ENCODE measurements around the gene STK39. TPM values are rescaled to one million over a fixed set of nuclear protein-coding genes. Genes with fewer than 3 reads are reported as not detected.

The STK39 gene
- total RNA-seq, 1 experiment from 2014 or later = 22.1 TPM

DNA sequence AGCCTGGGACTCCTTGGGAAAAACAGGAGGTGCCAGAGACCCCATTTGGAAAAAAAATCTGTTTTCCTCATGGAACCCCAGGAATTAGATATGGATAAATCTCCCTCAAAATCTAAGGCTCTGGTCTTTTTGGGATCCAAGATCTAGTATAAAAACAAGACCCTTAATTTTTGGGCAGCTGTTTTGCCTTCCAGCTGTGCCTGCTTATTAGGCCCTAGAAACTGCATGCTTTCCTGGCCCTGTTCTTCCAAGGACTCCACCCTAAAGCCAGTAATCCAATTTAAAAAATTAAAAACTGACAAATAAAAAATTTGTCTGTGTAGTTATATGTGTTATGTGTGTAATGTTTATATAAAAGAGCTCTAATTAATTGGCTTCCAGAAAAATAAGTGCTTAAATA, 274.6 kb downstream of the STK39 start:
- H3K4me1 ChIP-seq (ENCODE audit: insufficient read depth, low read length) = no peaks in the 10 kb centered on the region
- H4K8ac ChIP-seq (replicated peaks; ENCODE audit: insufficient read length, low read depth, low read length) = no peak overlapping the region
- H3K27ac ChIP-seq (ENCODE audit: insufficient read length, low read depth, low read length) = no peak overlapping the region
- H3K4me2 ChIP-seq (ENCODE audit: insufficient read depth, insufficient read length, low read length) = no peak overlapping the region
- no peaks in the 10 kb centered on the region for H3K27me3 Mint-ChIP-seq (ENCODE audit: low read depth)
- H2AK5ac ChIP-seq (ENCODE audit: insufficient read length, low read length) = no peak overlapping the region
- no peak overlapping the region for H3K56ac ChIP-seq (ENCODE audit: insufficient read length, low read depth, low read length)
- TF ChIP-seq, protein P1, sequence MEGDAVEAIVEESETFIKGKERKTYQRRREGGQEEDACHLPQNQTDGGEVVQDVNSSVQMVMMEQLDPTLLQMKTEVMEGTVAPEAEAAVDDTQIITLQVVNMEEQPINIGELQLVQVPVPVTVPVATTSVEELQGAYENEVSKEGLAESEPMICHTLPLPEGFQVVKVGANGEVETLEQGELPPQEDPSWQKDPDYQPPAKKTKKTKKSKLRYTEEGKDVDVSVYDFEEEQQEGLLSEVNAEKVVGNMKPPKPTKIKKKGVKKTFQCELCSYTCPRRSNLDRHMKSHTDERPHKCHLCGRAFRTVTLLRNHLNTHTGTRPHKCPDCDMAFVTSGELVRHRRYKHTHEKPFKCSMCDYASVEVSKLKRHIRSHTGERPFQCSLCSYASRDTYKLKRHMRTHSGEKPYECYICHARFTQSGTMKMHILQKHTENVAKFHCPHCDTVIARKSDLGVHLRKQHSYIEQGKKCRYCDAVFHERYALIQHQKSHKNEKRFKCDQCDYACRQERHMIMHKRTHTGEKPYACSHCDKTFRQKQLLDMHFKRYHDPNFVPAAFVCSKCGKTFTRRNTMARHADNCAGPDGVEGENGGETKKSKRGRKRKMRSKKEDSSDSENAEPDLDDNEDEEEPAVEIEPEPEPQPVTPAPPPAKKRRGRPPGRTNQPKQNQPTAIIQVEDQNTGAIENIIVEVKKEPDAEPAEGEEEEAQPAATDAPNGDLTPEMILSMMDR (conservative IDR thresholded peaks at IDR 0.05) = no peak
- H3K79me2 ChIP-seq (ENCODE audit: insufficient read depth, low read length) = no peaks in the 10 kb centered on the region
- H3T11ph ChIP-seq (ENCODE audit: low read length) = no peak overlapping the region
- no peak overlapping the region for H2BK120ac ChIP-seq (ENCODE audit: low read depth, low read length, poor library complexity, severe bottlenecking)
- H3K18ac ChIP-seq (ENCODE audit: insufficient read length, low read depth, low read length) = no peak overlapping the region
- no peak overlapping the region for H4K5ac ChIP-seq (ENCODE audit: insufficient read length, low read depth, low read length)
- H3K36me3 Mint-ChIP-seq (ENCODE audit: insufficient read depth in 1 of 3, low read depth in 3 of 3) = peaks cover 41 to 65% (median 50%) of the 10 kb centered on the region in 3 experiments
- no peak overlapping the region for H3K14ac ChIP-seq (ENCODE audit: insufficient read depth, low read length)
- H3K9me3 ChIP-seq (ENCODE audit: control insufficient read depth, low read depth, low read length) = peaks cover 18% of the 10 kb centered on the region
- H3K4me1 Mint-ChIP-seq = peaks cover 3 to 4% of the 10 kb centered on the region in 2 experiments
- DNase-seq = no peak
- no peaks in the 10 kb centered on the region for H4K20me1 ChIP-seq (ENCODE audit: control insufficient read depth, insufficient read depth, insufficient read length)
- H3K4ac ChIP-seq (ENCODE audit: low read depth, low read length) = no peak overlapping the region
- H4K91ac ChIP-seq (ENCODE audit: insufficient read length, low read depth, low read length) = no peak overlapping the region
- H3K23me2 ChIP-seq (ENCODE audit: insufficient read length, low read depth, low read length, poor library complexity, severe bottlenecking) = no peaks in the 10 kb centered on the region
- H3K4me3 Mint-ChIP-seq = no peak overlapping the region
- no peak overlapping the region for H2BK15ac ChIP-seq (ENCODE audit: low read depth, low read length)
- no peak overlapping the region for H2BK5ac ChIP-seq (ENCODE audit: insufficient read length, low read length)
- no peaks in the 10 kb centered on the region for H3K27me3 ChIP-seq (ENCODE audit: insufficient read depth, low read length)
- peaks cover 45 to 56% of the 10 kb centered on the region in 2 experiments for H3K9me3 Mint-ChIP-seq
- H2AFZ ChIP-seq (ENCODE audit: low read length) = no peak overlapping the region
- no peaks in the 10 kb centered on the region for H3K79me1 ChIP-seq (ENCODE audit: insufficient read depth, low read depth, low read length, poor library complexity, severe bottlenecking)
- no peak overlapping the region for H3K23ac ChIP-seq (ENCODE audit: insufficient read length, low read depth, low read length)
- no peak overlapping the region for H3K27ac Mint-ChIP-seq
- no peak overlapping the region for H2BK12ac ChIP-seq (ENCODE audit: insufficient read length, low read depth, low read length)
- H2BK20ac ChIP-seq (ENCODE audit: low read depth, low read length, poor library complexity, severe bottlenecking) = no peak overlapping the region
- H3K9ac ChIP-seq (ENCODE audit: extremely low read depth, insufficient read length, low read length) = no peak overlapping the region
